ENCODE measurements around the gene NUDT3. TPM values are rescaled to one million over a fixed set of nuclear protein-coding genes. Genes with fewer than 3 reads are reported as not detected.
"Not testable (repeated sequence)": the region's sequence is repeated elsewhere in the genome, so short reads cannot be mapped to it uniquely, and the experiment has no call there.

Gene NUDT3
- total and polyA plus RNA-seq, 2 experiments from 2014 or later, result 8.1 to 11.5 TPM

- no peaks in the 10 kb centered on the region for H3K9me3 ChIP-seq (ENCODE audit: low read depth)
- H3K36me3 ChIP-seq (ENCODE audit: low read depth), result no peaks in the 10 kb centered on the region; the same call in 1 of the 2 replicates
- H3K27ac ChIP-seq, result no peak overlapping the region
- peaks cover 76% of the 10 kb centered on the region for H3K79me2 ChIP-seq (ENCODE audit: insufficient read depth)
- no peak overlapping the region for H3K4me3 ChIP-seq
- no peak overlapping the region for H2AFZ ChIP-seq
- no peak overlapping the region for H3K9ac ChIP-seq
- no peak overlapping the region for H3K4me2 ChIP-seq (ENCODE audit: unreplicated experiment)
- in situ Hi-C loops (cut with MboI), result no loop called here
- no peaks in the 10 kb centered on the region for H3K4me1 ChIP-seq (ENCODE audit: insufficient read depth)
- H3K9me2 ChIP-seq (ENCODE audit: insufficient read depth), result no peaks in the 10 kb centered on the region
- no peak for DNase-seq
- TF ChIP-seq EZH2phosphoT487 (IDR thresholded peaks at IDR 0.05; ENCODE audit: insufficient read depth, low read depth) (no peak), EZH2 (IDR thresholded peaks at IDR 0.05; ENCODE audit: insufficient read depth, poor library complexity, severe bottlenecking) (no peak)
- H4K20me1 ChIP-seq (ENCODE audit: insufficient read depth), result no peaks in the 10 kb centered on the region; the same call in 1 of the 2 replicates
- WGBS, 2 experiments (ENCODE audit: low coverage in 1 of 2, low lambda C conversion rate in 2 of 2, missing lambda C conversion rate in 2 of 2), result 93 to 98% methylated on average over 6 of the region's 6 CpGs
- H3F3A ChIP-seq (ENCODE audit: insufficient read depth), result no peaks in the 10 kb centered on the region
- H3K27me3 ChIP-seq (replicated peaks; ENCODE audit: insufficient read depth), result no peaks in the 10 kb centered on the region
Measured at GRCh38 chr6:34333858-34334257, 58.6 kb downstream of the NUDT3 start.

DNA sequence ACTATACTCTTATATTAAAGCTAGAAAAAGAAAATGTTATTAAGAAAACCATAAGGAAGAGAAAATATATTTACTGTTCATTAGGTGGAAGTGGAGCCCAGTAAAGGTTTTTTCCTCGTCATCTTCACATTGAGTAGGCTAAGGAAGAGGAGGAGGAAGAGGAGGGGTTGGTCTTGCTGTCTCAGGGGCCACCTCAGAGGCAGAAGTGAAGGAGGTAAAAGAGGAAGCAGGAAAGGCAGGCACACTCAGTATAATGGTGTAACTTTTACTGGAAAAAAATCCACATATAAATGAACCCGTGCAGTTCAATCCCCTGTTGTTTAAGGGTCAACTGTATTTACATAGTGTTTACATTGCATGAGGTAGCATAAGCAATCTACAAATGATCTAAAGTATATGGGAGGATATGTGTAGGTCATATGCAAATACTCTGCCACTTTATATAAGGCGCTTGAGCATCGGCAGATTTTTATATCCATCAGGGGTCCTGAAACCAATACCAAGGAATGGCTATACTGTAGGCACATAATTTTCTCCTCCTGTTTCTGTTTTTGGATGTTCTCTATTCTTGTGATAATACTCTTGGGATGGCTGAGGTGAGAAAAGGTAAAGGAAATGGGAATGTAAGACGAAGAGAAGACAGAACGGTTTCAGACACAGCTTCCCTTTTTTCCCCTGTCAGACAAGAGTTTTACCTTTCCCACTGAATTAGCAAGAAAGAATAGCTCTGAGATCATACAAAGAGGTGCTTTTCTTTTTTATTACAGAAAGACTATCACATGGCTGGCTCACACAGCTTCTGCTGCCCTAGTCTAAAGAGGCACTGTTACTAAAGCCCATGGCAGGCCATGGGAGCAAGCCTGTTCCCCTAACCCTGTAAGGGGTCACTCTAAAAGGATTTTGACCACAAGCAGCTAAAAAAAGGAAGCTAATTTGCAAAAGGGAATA is 59.9 kb downstream of the NUDT3 start:
- H3K27ac ChIP-seq, result no peak overlapping the region
- 98% methylated on average over 6 of the region's 6 CpGs for WGBS, 2 experiments (ENCODE audit: low coverage in 1 of 2, low lambda C conversion rate in 2 of 2, missing lambda C conversion rate in 2 of 2)
- no peaks in the 10 kb centered on the region for H3F3A ChIP-seq (ENCODE audit: insufficient read depth)
- no peak overlapping the region for H3K4me3 ChIP-seq
- no peak overlapping the region for H3K9ac ChIP-seq
- H3K27me3 ChIP-seq (replicated peaks; ENCODE audit: insufficient read depth), result no peaks in the 10 kb centered on the region
- peaks cover 70% of the 10 kb centered on the region for H3K79me2 ChIP-seq (ENCODE audit: insufficient read depth)
- no peak overlapping the region for H3K4me2 ChIP-seq (ENCODE audit: unreplicated experiment)
- H3K9me2 ChIP-seq (ENCODE audit: insufficient read depth), result no peaks in the 10 kb centered on the region
- H3K9me3 ChIP-seq (ENCODE audit: low read depth), result no peaks in the 10 kb centered on the region
- no peaks in the 10 kb centered on the region; the same call in 1 of the 2 replicates for H4K20me1 ChIP-seq (ENCODE audit: insufficient read depth)
- H2AFZ ChIP-seq, result no peak overlapping the region
- no peaks in the 10 kb centered on the region; the same call in 1 of the 2 replicates for H3K36me3 ChIP-seq (ENCODE audit: low read depth)
- TF ChIP-seq EZH2 (IDR thresholded peaks at IDR 0.05; ENCODE audit: insufficient read depth, poor library complexity, severe bottlenecking), result no peak
- no peak for DNase-seq
- H3K4me1 ChIP-seq (ENCODE audit: insufficient read depth), result no peaks in the 10 kb centered on the region
- in situ Hi-C loops (cut with MboI), result no loop called here

GRCh38 chr6:34331371-34332050 is 61.0 kb downstream of the NUDT3 start:
- no peak for DNase-seq
- Histone ChIP-seq H3K79me2 (ENCODE audit: insufficient read depth) (peaks cover 64% of the 10 kb centered on the region), H2AFZ (no peak overlapping the region), H3F3A (ENCODE audit: insufficient read depth) (no peaks in the 10 kb centered on the region), H3K9me2 (ENCODE audit: insufficient read depth) (no peaks in the 10 kb centered on the region), H3K27me3 (replicated peaks; ENCODE audit: insufficient read depth) (no peaks in the 10 kb centered on the region), H3K27ac (no peak overlapping the region), H3K4me3 (no peak overlapping the region), H3K9me3 (ENCODE audit: low read depth) (no peaks in the 10 kb centered on the region), H4K20me1 (ENCODE audit: insufficient read depth) (no peaks in the 10 kb centered on the region), H3K4me1 (ENCODE audit: insufficient read depth) (no peaks in the 10 kb centered on the region), H3K4me2 (ENCODE audit: unreplicated experiment) (no peak overlapping the region), H3K36me3 (ENCODE audit: low read depth) (no peaks in the 10 kb centered on the region; the same call in 1 of the 2 replicates), H3K9ac (no peak overlapping the region)
- TF ChIP-seq EZH2 (IDR thresholded peaks at IDR 0.05; ENCODE audit: insufficient read depth, poor library complexity, severe bottlenecking) (no peak), EZH2phosphoT487 (IDR thresholded peaks at IDR 0.05; ENCODE audit: insufficient read depth, low read depth) (no peak)
- in situ Hi-C loops (cut with MboI), result no loop called here
- 74% methylated on average over 7 of the region's 7 CpGs for WGBS, 2 experiments (ENCODE audit: low coverage in 1 of 2, low lambda C conversion rate in 2 of 2, missing lambda C conversion rate in 2 of 2)

GRCh38 chr6:34329814-34330213 is 62.7 kb downstream of the NUDT3 start:
- DNase-seq; H3K4me2 ChIP-seq (ENCODE audit: unreplicated experiment); H3K9me3 ChIP-seq (ENCODE audit: low read depth); H3K27ac ChIP-seq; H3K9me2 ChIP-seq (ENCODE audit: insufficient read depth); H3K4me3 ChIP-seq; H4K20me1 ChIP-seq (ENCODE audit: insufficient read depth); H3K27me3 ChIP-seq (replicated peaks; ENCODE audit: insufficient read depth); H3K4me1 ChIP-seq (ENCODE audit: insufficient read depth); in situ Hi-C loops (cut with MboI); H3K36me3 ChIP-seq (ENCODE audit: low read depth); H3F3A ChIP-seq (ENCODE audit: insufficient read depth); H2AFZ ChIP-seq; H3K9ac ChIP-seq: not testable (repeated sequence)
- WGBS, 2 experiments (ENCODE audit: low coverage in 1 of 2, low lambda C conversion rate in 2 of 2, missing lambda C conversion rate in 2 of 2), result 86 to 88% methylated on average over 3 of the region's 3 CpGs
- H3K79me2 ChIP-seq (ENCODE audit: insufficient read depth), result peaks cover 54% of the 10 kb centered on the region
